Pancreas (tissue), 10 donors: ENCODE data around the gene PPP1R37. TPM values are rescaled to one million over a fixed set of nuclear protein-coding genes. Genes with fewer than 3 reads are reported as not detected.

Experiments
- ATAC-seq, 4 donors: fragments of 200-7000 bp; cut with Tn5 transposase; one replicate each; pipeline versions ENCODE4 v1.8.0 to v1.9.1; 2020; ENCODE audit warnings: mild to moderate bottlenecking in 4 of 4, moderate library complexity in 4 of 4
- DNase-seq, 6 donors: peaks; one replicate each; pipeline ENCODE4 v3.0.0-alpha.2; 2020
- FAIRE-seq: peaks from 2 replicates; lab custom pipeline; 2012; peaks lifted over from hg19 to GRCh38; lab: Jason Lieb, UNC
- H3K27ac ChIP-seq, 4 donors: fragments of 200-600 bp; sonication (generic); 1 replicate in 3 of 4; 2 replicates in 1 of 4; pipeline versions ENCODE4 v1.5.0 to v1.8.0; 2020
- H3K27me3 ChIP-seq, 4 donors: fragments of 200-600 bp; one replicate each; pipeline ENCODE4 v1.8.0; 2021
- H3K36me3 ChIP-seq, 3 donors: fragments of 200-600 bp; sonication (generic) in 1 of 3; one replicate each; pipeline versions ENCODE4 v1.5.0 to v1.8.0; 2020 to 2021
- H3K4me1 ChIP-seq, 3 donors: fragments of 200-600 bp; one replicate each; pipeline ENCODE4 v1.8.0; 2021
- H3K4me3 ChIP-seq, 4 donors: fragments of 200-600 bp; sonication (generic) in 2 of 4; one replicate each; pipeline versions ENCODE4 v1.5.0 to v1.8.0; 2020 to 2021
- H3K9me3 ChIP-seq, 4 donors: fragments of 200-600 bp; one replicate each; pipeline ENCODE4 v1.8.0; 2021
- WGBS, 2 donors: extraction: QIAGEN DNeasy Blood & Tissue Kit; methylation state at CpG; one replicate each; pipeline ENCODE4 v1.1.7; 2013; 5-methylcytosine and 5-hydroxymethylcytosine counted together
- intact Hi-C, 3 donors: fragments of 100-400 bp; cut with DNase I; formaldehyde crosslinking; loops; one replicate each; pipeline versions ENCODE4 v1.11.1 to v1.14.2; 2022
- polyA plus RNA-seq, 2 donors: library from polyadenylated mRNA; stranded (reverse); fragments of 200-250 nt; gene quantifications; one replicate each; pipeline ENCODE4 v1.2.3, GENCODE V29; 2013
- total RNA-seq, 6 donors: library from RNA; stranded (reverse); fragmentation: NEBNext Ultra II Directional in 4 of 6; extraction: Animal tissue kit (Norgen Biotek cat#: 25700) in 4 of 6; gene quantifications; one replicate each; pipeline versions ENCODE4 v1.2.1 to v1.2.4, GENCODE V29; 2021 to 2023
- TF ChIP-seq, protein P1 (sequence below), 4 donors: fragments of 200-600 bp; sonication (generic) in 3 of 4; IDR thresholded peaks; one replicate each; pipeline versions ENCODE4 v1.5.0 to v1.8.0; 2021; ENCODE audit warnings: antibody characterized with exemption in 4 of 4
- donor health status: healthy with polysubstance abuse.
- donor health status: DM: no; HTN: no; CAD: no; lungs with moderate emphysema.
- donor health status: DM: no; HTN: no; CAD: no.
- donor health status: control.
- donor health status: control.
- donor health status: Bipolar disorder and iron deficiency.
- donor health status: DM: yes; HTN: yes; CAD: no.
- donor health status: DM: no; HTN: no; CAD: no.
- donor health status: DM: no; HTN: no; CAD: no.
- donor health status: DM: yes; HTN: yes; CAD: no.

PPP1R37 gene
- total and polyA plus RNA-seq, 8 donors = 13.0 to 57.4 (median 15.3) TPM

- no peaks in the 10 kb centered on the region for H3K9me3 ChIP-seq
- WGBS, 2 donors = 75 to 84% methylated on average over 10 to 12 of the region's 12 CpGs
- intact Hi-C loops = no loop called here
These were observed 66.4 kb downstream of the PPP1R37 start for GRCh38 chr19:45159210-45159970.

GRCh38 chr19:45159971-45160324 is 67.0 kb downstream of the PPP1R37 start:
- FAIRE-seq (no peak), ATAC-seq (no peak), DNase-seq (peak in 2 of 6 donors; percentile 8 to 43)
- intact Hi-C loops = no loop called here
- no peaks in the 10 kb centered on the region for H3K36me3 ChIP-seq
- H3K27ac ChIP-seq = no peak overlapping the region
- H3K4me3 ChIP-seq = no peak overlapping the region
- TF ChIP-seq, protein P1, sequence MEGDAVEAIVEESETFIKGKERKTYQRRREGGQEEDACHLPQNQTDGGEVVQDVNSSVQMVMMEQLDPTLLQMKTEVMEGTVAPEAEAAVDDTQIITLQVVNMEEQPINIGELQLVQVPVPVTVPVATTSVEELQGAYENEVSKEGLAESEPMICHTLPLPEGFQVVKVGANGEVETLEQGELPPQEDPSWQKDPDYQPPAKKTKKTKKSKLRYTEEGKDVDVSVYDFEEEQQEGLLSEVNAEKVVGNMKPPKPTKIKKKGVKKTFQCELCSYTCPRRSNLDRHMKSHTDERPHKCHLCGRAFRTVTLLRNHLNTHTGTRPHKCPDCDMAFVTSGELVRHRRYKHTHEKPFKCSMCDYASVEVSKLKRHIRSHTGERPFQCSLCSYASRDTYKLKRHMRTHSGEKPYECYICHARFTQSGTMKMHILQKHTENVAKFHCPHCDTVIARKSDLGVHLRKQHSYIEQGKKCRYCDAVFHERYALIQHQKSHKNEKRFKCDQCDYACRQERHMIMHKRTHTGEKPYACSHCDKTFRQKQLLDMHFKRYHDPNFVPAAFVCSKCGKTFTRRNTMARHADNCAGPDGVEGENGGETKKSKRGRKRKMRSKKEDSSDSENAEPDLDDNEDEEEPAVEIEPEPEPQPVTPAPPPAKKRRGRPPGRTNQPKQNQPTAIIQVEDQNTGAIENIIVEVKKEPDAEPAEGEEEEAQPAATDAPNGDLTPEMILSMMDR (IDR thresholded peaks at IDR 0.05) = no peak
- H3K9me3 ChIP-seq = no peaks in the 10 kb centered on the region
- H3K4me1 ChIP-seq = peaks cover 0 to 5% (median 5%) of the 10 kb centered on the region in 3 donors
- H3K27me3 ChIP-seq = no peaks in the 10 kb centered on the region
- 69% methylated on average over 7 to 10 of the region's 10 CpGs for WGBS, 2 donors

More at GRCh38 chr19:45159210-45159970, 66.4 kb downstream of the PPP1R37 start:
- ATAC-seq = no peak
- TF ChIP-seq, protein P1 (IDR thresholded peaks at IDR 0.05) = no peak
- H3K27me3 ChIP-seq = no peaks in the 10 kb centered on the region
- H3K36me3 ChIP-seq = no peaks in the 10 kb centered on the region
- peak in 2 of 6 donors; percentile 23 to 56 for DNase-seq
- peaks cover 0 to 5% (median 5%) of the 10 kb centered on the region in 3 donors for H3K4me1 ChIP-seq
- no peak overlapping the region for H3K27ac ChIP-seq
- no peak for FAIRE-seq
- no peak overlapping the region for H3K4me3 ChIP-seq

GRCh38 chr19:45160870-45161737 is 68.1 kb downstream of the PPP1R37 start, which contains the start of gene NKPD1:
TSS of gene NKPD1 (minus strand) at chr19:45160982. CDS start at chr19:45160150, 832 bp downstream.
- ATAC-seq (peak; percentile 77 to 90 (median 79)), DNase-seq (peak; percentile 58 to 90 (median 72)), FAIRE-seq (no peak)
- WGBS, 2 donors = 22 to 23% methylated on average over 29 of the region's 29 CpGs
- Histone ChIP-seq H3K27ac (no peak within 1 kb of the TSS), H3K4me1 (peaks cover 0 to 5% (median 5%) of the 10 kb centered on the region in 3 donors), H3K9me3 (no peaks in the 10 kb centered on the region), H3K4me3 (no peak within 1 kb of the TSS), H3K36me3 (no peaks in the 10 kb centered on the region), H3K27me3 (no peaks in the 10 kb centered on the region)
- intact Hi-C loops = no loop called here
- TF ChIP-seq, protein P1 (IDR thresholded peaks at IDR 0.05) = no peak

GRCh38 chr19:45161738-45162607 is 69.0 kb downstream of the PPP1R37 start:
- Histone ChIP-seq H3K9me3 (no peaks in the 10 kb centered on the region), H3K36me3 (no peaks in the 10 kb centered on the region), H3K4me1 (peaks cover 0 to 5% (median 5%) of the 10 kb centered on the region in 3 donors), H3K27ac (no peak overlapping the region), H3K27me3 (no peaks in the 10 kb centered on the region), H3K4me3 (no peak overlapping the region)
- FAIRE-seq = no peak
- peak in 3 of 4 donors; percentile 39 to 58 (median 49) for ATAC-seq
- TF ChIP-seq, protein P1 (IDR thresholded peaks at IDR 0.05) = peak in 1 of 4 donors; percentile 12
- intact Hi-C loops = no loop called here
- peak in 2 of 6 donors; percentile 46 to 73 for DNase-seq
- 35 to 42% methylated on average over 28 to 32 of the region's 32 CpGs for WGBS, 2 donors
